GM21737 (cell line): ENCODE measurements around the gene C11orf52.

Experiments used
- ATAC-seq: cut with Tn5 transposase; IDR thresholded peaks from one replicate; pipeline ENCODE4 v1.9.1; 2021; ENCODE audit warnings: mild to moderate bottlenecking, moderate library complexity; ENCODE audit not compliant: unreplicated experiment

Gene C11orf52

GRCh38 chr11:111937844-111938243 lies 19.1 kb downstream of the C11orf52 start:
- ATAC-seq: no peak

GRCh38 chr11:111938687-111939160 lies 20.0 kb downstream of the C11orf52 start:
- peak; percentile 79 for ATAC-seq

- no peak for ATAC-seq
These were observed 21.3 kb downstream of the C11orf52 start for GRCh38 chr11:111939836-111940604.

DNA sequence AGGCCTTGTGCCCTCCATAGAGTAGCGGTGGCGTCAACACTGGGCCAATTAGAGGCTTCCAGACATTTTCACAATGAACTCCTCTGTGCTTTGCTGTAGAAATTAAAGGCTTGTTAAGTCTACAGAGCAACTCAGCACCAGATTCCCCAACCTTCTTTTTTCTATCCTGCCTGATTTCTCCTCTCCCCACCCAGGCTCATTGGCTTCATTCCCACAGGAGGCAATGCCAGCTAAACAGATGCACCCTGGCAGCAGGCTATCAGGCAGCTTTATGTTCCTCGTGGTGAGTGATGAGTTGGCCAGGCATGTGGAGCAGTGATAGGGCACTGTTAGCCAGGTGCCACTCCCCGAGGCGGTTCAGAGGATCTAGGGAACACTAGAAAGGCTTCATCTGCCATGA lies 23.2 kb downstream of the C11orf52 start:
- ATAC-seq: no peak

DNA sequence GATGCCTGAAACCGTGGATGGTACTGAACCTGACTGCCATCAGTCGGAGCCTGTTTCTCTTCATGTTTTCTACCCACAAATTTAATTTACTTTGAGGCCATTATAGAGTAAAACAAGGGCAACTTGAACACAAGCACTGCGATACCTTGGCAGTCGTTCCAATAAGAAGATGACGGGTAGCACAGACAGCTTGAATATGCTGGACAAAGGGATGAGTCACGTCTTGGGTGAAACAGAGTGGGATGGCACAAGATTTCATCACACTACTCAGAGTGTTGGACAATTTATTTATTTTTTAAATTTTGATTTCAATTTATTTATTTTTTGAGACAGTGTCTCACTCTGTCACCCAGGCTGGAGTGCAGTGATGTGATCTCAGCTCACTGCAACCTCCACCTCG lies 24.1 kb downstream of the C11orf52 start:
- ATAC-seq: no peak

GRCh38 chr11:111944139-111944538 lies 25.4 kb downstream of the C11orf52 start:
- ATAC-seq: no peak

DNA sequence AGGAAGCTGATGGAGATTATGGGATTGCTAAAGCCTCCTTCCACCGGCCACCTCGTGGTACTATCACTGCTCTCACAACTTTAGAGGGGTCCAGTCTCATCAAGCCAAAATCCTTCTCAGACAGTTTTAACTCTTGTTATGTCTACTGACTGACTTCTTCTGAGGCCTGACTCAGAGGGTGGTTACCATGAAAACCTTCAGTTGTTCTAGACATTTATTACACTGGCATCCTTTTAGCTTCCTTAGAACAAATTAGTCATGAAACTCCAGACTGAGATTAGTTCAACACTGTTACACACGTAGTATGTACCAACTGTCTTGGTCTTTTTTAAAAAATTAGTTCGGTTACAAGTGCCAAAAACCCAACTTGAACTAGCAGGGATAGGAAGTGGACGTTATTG lies 25.9 kb downstream of the C11orf52 start:
- no peak for ATAC-seq

DNA sequence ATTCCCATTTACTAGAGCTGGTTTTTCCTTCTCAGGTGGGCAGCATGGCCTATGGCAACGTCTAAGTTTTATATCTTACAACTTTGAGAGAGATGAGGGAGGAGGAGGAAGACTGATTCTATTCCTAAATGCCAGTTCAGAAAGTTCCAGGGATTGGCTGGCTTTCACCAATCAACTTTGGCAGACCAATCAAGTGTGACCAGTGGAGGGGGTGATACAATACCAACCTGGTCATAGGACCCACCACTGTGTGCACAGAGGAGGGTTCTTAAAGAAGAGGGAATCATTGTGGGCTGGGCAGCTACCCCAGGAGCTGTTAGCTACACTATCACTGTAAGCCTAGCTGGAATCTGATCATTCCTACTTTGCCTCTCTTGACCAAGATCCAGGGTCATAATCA lies 26.5 kb downstream of the C11orf52 start:
- ATAC-seq: no peak

DNA sequence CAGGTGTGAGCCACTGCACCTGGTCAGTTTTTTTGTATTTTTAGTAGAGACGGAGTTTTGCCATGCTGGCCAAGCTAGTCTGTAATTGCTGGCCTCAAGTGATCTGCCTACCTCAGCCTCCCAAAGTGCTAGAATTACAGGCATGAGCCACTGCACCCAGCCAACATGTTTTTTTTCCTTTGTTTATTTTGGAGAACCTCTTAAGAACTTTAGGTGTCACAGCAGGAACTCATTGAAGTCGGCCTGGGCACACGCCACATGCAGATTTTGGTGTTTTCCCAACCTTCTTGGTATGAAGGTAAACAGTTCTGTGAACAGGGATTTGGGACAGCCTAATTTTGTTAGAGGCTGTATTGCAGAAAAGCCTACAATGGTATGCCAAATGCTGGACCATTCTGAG lies 27.8 kb downstream of the C11orf52 start:
- no peak for ATAC-seq

DNA sequence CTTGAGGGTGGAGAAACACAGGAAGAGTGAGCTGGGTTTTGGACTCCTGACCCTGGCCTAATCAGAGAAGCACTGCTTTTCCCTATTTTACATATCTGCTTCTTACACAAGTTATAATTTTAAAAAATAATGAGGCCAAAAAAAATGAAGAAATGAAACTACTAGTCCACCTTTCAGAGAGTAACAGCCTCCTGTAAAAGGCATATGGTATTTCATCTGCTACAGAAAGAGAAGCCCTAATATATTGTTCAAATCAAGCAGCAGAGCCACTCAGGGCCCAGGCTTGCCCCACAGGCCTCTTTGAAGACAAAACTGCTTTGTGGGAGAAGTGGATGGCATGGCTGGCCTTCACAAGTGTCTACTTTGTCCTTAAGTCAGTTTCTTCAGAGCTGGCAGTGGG lies 28.4 kb downstream of the C11orf52 start:
- ATAC-seq: no peak

- ATAC-seq: no peak
These were observed 31.1 kb downstream of the C11orf52 start for GRCh38 chr11:111949519-111950426.

GRCh38 chr11:111951565-111951964 lies 32.9 kb downstream of the C11orf52 start:
- no peak for ATAC-seq

DNA sequence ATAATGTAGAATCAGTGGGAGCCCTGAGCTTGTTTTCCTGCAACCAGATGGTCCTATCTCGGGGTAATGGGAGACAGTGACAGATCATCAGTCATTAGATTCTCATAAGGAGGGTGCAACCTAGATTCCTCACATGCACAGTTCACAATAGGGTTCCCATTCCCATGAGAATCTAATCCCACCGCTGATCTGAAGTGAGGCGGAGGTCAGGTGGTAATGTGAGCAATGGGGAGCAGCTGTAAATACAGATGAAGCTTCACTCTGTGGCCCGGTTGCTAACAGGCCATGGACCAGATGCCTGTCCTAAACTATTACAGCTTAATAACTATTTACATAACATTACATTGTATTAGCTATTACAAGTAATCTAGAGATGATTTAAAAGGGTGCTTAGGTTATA lies 35.4 kb downstream of the C11orf52 start:
- ATAC-seq: no peak

DNA sequence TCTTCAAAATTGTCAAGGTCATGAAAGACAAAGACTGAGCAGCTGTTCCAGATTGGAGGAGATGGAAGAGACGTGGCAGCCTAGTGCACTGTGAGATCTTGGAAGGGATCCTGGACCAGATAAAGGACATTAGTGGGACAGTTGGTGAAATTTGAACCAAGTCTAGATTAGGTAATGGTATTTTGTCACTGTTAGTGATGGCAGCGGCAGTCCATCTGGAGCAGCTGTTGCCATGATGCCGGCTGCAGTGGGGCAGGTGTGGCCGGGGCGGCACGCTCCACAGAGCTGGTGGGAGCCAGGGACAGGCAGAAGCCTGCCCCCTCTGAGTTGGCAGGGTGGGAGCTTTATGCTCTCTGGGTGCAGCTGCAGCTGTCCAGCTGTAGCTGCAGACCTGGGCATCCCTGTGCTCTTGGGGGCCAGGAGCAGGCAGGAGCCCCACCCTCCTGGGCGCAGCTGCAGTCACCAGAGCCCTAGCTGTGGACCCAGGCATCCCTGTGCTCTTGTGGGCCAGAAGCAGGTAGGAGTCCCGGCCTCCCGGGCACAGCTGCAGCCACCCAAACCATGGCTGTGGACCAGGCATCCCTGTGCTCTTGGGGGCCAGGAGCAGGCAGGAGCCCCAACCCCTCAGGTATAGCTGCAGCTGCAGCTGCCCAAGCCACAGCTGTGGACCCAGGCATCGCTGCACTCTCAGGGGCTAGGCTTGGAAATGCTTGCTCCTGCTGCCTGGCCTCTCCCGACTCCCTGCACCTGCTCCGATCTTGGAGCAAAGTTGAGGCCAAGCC lies 39.1 kb downstream of the C11orf52 start:
- ATAC-seq: no peak

- ATAC-seq: no peak
These were observed 42.2 kb downstream of the C11orf52 start for GRCh38 chr11:111960916-111961315.

- no peak for ATAC-seq
These were observed 42.9 kb downstream of the C11orf52 start for GRCh38 chr11:111961389-111962300.

DNA sequence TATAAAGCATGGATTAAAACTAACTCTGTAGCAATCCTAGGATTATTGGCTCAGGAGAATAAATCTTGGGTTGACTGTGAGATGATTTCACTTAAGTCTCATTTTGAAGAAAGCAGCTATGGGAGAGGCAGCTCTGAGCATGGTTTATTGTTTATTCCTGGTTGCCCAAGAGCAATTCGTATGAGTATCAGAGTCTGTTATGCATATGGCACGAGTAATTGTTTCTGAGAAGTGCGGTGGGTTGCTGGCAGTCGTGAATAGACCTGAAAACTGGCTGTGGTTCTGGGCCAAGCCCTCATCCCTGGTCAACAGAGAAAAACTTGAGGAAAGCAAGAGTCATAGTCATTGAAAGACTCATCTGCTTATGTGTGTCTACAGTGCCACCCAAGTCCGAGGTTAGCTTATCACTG lies 45.2 kb downstream of the C11orf52 start:
- no peak for ATAC-seq

DNA sequence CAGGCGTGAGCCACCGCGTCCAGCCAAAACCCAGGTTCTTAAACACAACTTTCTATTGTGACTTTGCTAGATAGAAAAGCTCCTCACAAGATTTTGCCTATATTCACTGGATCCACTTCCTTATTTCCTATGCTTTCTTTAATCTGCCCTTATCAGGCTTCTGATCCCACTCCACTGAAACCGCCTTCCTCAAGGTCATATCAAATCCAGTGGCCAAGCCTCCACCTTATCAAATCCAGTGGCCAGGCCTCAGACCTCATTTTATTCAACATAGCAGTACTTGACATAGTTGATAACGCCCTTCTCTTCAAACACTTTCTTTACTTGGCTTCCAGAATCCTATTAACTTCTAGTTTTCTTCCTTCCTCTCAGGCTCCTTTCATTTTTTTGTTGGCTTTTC lies 48.0 kb downstream of the C11orf52 start:
- ATAC-seq: no peak

- no peak for ATAC-seq
These were observed 48.9 kb downstream of the C11orf52 start for GRCh38 chr11:111967649-111968048.

GRCh38 chr11:111969344-111969743 lies 50.6 kb downstream of the C11orf52 start:
- ATAC-seq: no peak
